Stimulated activated CD8-positive, alpha-beta memory T cell treated with anti-CD3 and anti-CD28 coated beads, Interleukin-2, amount 100 ng/mL, for 48 hours (primary cell): Measurements from ENCODE around the gene ACTN1.

Experiments used
- DNase-seq, 2 donors: peaks; one replicate each; pipeline ENCODE4 v3.0.0-alpha.2; 2020; ENCODE audit warnings: low read depth in 2 of 2

ACTN1 gene

GRCh38 chr14:68891851-68892660 lies 87.0 kb downstream of the ACTN1 start:
- no peak for DNase-seq

GRCh38 chr14:68890173-68890931 lies 88.8 kb downstream of the ACTN1 start:
- no peak for DNase-seq

- DNase-seq = no peak
Observed at GRCh38 chr14:68888883-68889282, 90.2 kb downstream of the ACTN1 start.

GRCh38 chr14:68888025-68888850 lies 90.9 kb downstream of the ACTN1 start:
- no peak for DNase-seq

- no peak for DNase-seq
Observed at GRCh38 chr14:68886109-68886434, 93.0 kb downstream of the ACTN1 start.

GRCh38 chr14:68885226-68886108 lies 93.6 kb downstream of the ACTN1 start:
- no peak for DNase-seq

GRCh38 chr14:68884031-68885030 lies 94.8 kb downstream of the ACTN1 start:
- no peak for DNase-seq

- no peak for DNase-seq
Observed at GRCh38 chr14:68882235-68882634, 96.9 kb downstream of the ACTN1 start.

- no peak for DNase-seq
Observed at GRCh38 chr14:68881396-68881795, 97.7 kb downstream of the ACTN1 start.

- no peak for DNase-seq
Observed at GRCh38 chr14:68880581-68881105, 98.5 kb downstream of the ACTN1 start.

GRCh38 chr14:68879841-68880575 lies 99.1 kb downstream of the ACTN1 start:
- no peak for DNase-seq

- no peak for DNase-seq
Observed at GRCh38 chr14:68879321-68879781, 99.8 kb downstream of the ACTN1 start.

- no peak for DNase-seq
Observed at GRCh38 chr14:68878908-68879307, 100.2 kb downstream of the ACTN1 start.

GRCh38 chr14:68877993-68878575 lies 101.0 kb downstream of the ACTN1 start:
- DNase-seq = no peak

GRCh38 chr14:68876976-68877375 lies 102.1 kb downstream of the ACTN1 start:
- no peak for DNase-seq

GRCh38 chr14:68874746-68875155 lies 104.4 kb downstream of the ACTN1 start:
- DNase-seq = no peak

GRCh38 chr14:68873376-68873775 lies 105.7 kb downstream of the ACTN1 start:
- no peak for DNase-seq

GRCh38 chr14:68871392-68871791 lies 107.7 kb downstream of the ACTN1 start:
- no peak for DNase-seq
